Measurements from ENCODE around the gene ADCY9. TPM values are rescaled to one million over a fixed set of nuclear protein-coding genes. Genes with fewer than 3 reads are reported as not detected.

Gene ADCY9
- total and polyA plus RNA-seq, 2 experiments from 2014 or later, result 2.2 to 18.3 TPM

GRCh38 chr16:4113358-4114256, 2.6 kb downstream of the ADCY9 start:
- H3F3A ChIP-seq (replicated peaks; ENCODE audit: low read depth), result 0 out of 2 replicates have a peak, but pooled peaks cover 5% of the 10 kb centered on the region
- peaks cover 3% of the 10 kb centered on the region for H3K79me2 ChIP-seq (replicated peaks; ENCODE audit: insufficient read depth)
- Mint-ChIP-seq H3K9me3 (no peaks in the 10 kb centered on the region; the same call in 2 of the 3 replicates), H3K4me1 (peaks cover 33% of the 10 kb centered on the region), H3K36me3 (ENCODE audit: low read depth) (no peaks in the 10 kb centered on the region; the same call in 2 of the 3 replicates), H3K4me3 (peak overlapping the region; percentile 73; the same call in 2 of the 3 replicates), H3K27me3 (ENCODE audit: insufficient read depth, low read depth, poor library complexity) (peaks cover 8% of the 10 kb centered on the region), H3K27ac (no peak overlapping the region)
- H3K27me3 ChIP-seq (ENCODE audit: insufficient read depth), result peaks cover 31% of the 10 kb centered on the region
- H4K20me1 ChIP-seq (replicated peaks; ENCODE audit: insufficient read depth), result 0 out of 2 replicates have a peak, but pooled peaks cover 5% of the 10 kb centered on the region
- no peak for TF ChIP-seq CTCF (conservative IDR thresholded peaks at IDR 0.05; ENCODE audit: low read depth in 2 of 2)
- no peak overlapping the region for H3K27ac ChIP-seq (ENCODE audit: low read depth)
- no peaks in the 10 kb centered on the region for H3K9me2 ChIP-seq (ENCODE audit: insufficient read depth)
- no peak for ATAC-seq
- no peak for DNase-seq (ENCODE audit: low spot score)
- H3K4me3 ChIP-seq, result peak overlapping the region; percentile 75; the same call in 1 of the 2 replicates
- peak overlapping the region; percentile 89 for H3K4me2 ChIP-seq
- no peaks in the 10 kb centered on the region for H3K36me3 ChIP-seq (ENCODE audit: insufficient read depth)
- peaks cover 22% of the 10 kb centered on the region; the same call in 1 of the 2 replicates for H3K4me1 ChIP-seq (ENCODE audit: insufficient read depth)
- no peak overlapping the region for H2AFZ ChIP-seq

GRCh38 chr16:4111748-4112696, 4.2 kb downstream of the ADCY9 start:
- H3K4me3 ChIP-seq, result peak overlapping the region; percentile 18; the same call in 1 of the 2 replicates
- H3F3A ChIP-seq (replicated peaks; ENCODE audit: low read depth), result 0 out of 2 replicates have a peak, but pooled peaks cover 5% of the 10 kb centered on the region
- peaks cover 25% of the 10 kb centered on the region for H3K27me3 ChIP-seq (ENCODE audit: insufficient read depth)
- no peak for DNase-seq (ENCODE audit: low spot score)
- peak overlapping the region; percentile 62 for H3K4me2 ChIP-seq
- Mint-ChIP-seq H3K4me3 (no peak overlapping the region; the same call in 2 of the 3 replicates), H3K27ac (no peak overlapping the region), H3K27me3 (ENCODE audit: insufficient read depth, low read depth, poor library complexity) (peaks cover 8% of the 10 kb centered on the region), H3K4me1 (peaks cover 33% of the 10 kb centered on the region), H3K36me3 (ENCODE audit: low read depth) (no peaks in the 10 kb centered on the region; the same call in 2 of the 3 replicates), H3K9me3 (no peaks in the 10 kb centered on the region; the same call in 2 of the 3 replicates)
- ATAC-seq, result no peak
- H2AFZ ChIP-seq, result no peak overlapping the region
- peaks cover 3% of the 10 kb centered on the region for H3K79me2 ChIP-seq (replicated peaks; ENCODE audit: insufficient read depth)
- H3K27ac ChIP-seq (ENCODE audit: low read depth), result no peak overlapping the region
- H3K9me2 ChIP-seq (ENCODE audit: insufficient read depth), result no peaks in the 10 kb centered on the region
- H3K4me1 ChIP-seq (ENCODE audit: insufficient read depth), result peaks cover 19% of the 10 kb centered on the region; the same call in 1 of the 2 replicates
- H4K20me1 ChIP-seq (replicated peaks; ENCODE audit: insufficient read depth), result 0 out of 2 replicates have a peak, but pooled peaks cover 5% of the 10 kb centered on the region
- no peaks in the 10 kb centered on the region for H3K36me3 ChIP-seq (ENCODE audit: insufficient read depth)
- TF ChIP-seq ZNF114 (CRISPR knock-in tag; IDR thresholded peaks at IDR 0.05) (no peak), EZH2phosphoT487 (IDR thresholded peaks at IDR 0.05; ENCODE audit: unreplicated experiment) (no peak), STAT1 (IDR thresholded peaks at IDR 0.05; ENCODE audit: unreplicated experiment) (no peak), ZNF462 (CRISPR knock-in tag; IDR thresholded peaks at IDR 0.05) (no peak), CREB1 (CRISPR knock-in tag; IDR thresholded peaks at IDR 0.05; ENCODE audit: low read depth) (no peak), NANOG (IDR thresholded peaks at IDR 0.05; ENCODE audit: borderline replicate concordance) (no peak), ZNF331 (CRISPR knock-in tag; IDR thresholded peaks at IDR 0.05; ENCODE audit: low read depth) (no peak), JUNB (IDR thresholded peaks at IDR 0.05; ENCODE audit: unreplicated experiment) (no peak)

All from GM23338 (cell line).